ENCODE data around the gene TUBGCP3.
"Not testable (repeated sequence)": the region's sequence is repeated elsewhere in the genome, so short reads cannot be mapped to it uniquely, and the experiment has no call there.

Gene TUBGCP3

GRCh38 chr13:112554214-112554850, 33.6 kb downstream of the TUBGCP3 start:
- TF ChIP-seq POLR2A (IDR thresholded peaks at IDR 0.05; ENCODE audit: low read length) (no peak), GATA1 (IDR thresholded peaks at IDR 0.05; ENCODE audit: low read depth, low read length) (no peak)
- no peak for DNase-seq

DNA sequence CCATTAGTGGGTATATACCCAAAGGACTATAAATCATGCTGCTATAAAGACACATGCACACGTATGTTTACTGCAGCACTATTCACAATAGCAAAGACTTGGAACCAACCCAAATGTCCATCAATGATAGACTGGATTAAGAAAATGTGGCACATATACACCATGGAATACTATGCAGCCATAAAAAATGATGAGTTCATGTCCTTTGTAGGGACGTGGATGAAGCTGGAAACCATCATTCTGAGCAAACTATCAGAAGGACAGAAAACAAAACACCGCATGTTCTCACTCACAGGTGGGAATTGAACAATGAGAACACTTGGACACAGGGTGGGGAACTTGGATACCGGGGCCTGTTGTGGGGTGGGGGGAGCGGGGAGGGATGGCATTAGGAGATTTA, 39.0 kb downstream of the TUBGCP3 start:
- DNase-seq: not testable (repeated sequence)

GRCh38 chr13:112545856-112546255, 42.1 kb downstream of the TUBGCP3 start:
- TF ChIP-seq GATA1 (IDR thresholded peaks at IDR 0.05; ENCODE audit: low read depth, low read length) (no peak), POLR2A (IDR thresholded peaks at IDR 0.05; ENCODE audit: low read length) (no peak)
- DNase-seq: no peak

DNA sequence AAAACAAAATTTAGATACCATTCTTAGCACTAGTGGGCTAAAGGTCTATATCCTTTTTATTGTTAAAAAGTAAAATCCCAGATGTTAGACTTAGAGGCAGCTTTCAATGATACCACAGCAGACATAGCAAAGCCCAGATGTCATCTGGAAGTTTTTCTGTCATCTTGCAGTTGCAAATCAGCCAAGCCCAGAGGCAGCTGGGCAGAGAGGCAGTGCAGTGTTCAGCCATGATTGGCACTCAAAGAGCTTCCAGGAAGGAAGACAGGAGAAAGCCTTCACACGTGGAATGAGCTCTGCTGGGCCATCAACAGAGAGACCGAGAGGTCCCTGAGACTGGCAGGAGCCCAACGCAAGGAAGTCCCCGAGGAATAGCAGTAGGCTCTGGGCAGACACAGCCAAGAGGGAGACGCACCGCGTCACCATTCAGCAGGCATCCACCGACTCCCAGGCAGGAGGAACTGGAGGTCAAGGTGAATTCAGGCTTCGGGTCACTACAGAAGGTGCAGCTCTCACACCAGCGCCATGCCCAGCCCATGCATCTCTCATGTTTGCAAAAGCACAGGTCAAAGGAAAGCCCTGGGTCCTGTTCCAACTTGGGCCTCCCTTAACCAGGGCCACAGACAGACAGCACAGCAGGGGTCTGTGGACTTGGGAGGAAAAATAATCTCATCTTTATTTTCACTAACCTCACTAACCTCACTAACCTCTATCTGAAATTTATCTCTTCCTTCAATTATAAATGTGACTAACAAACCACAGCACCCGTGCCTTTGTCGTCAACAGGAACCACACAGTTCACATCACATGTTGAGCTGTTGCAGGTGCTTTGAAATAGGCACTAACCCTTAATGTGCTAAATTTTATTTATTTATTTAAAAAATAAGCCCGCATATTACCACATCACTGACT, 54.9 kb downstream of the TUBGCP3 start:
- TF ChIP-seq GATA1 (IDR thresholded peaks at IDR 0.05; ENCODE audit: low read depth, low read length): no peak
- TF ChIP-seq POLR2A (IDR thresholded peaks at IDR 0.05; ENCODE audit: low read length): no peak
- DNase-seq: no peak

- DNase-seq: no peak
- TF ChIP-seq POLR2A (IDR thresholded peaks at IDR 0.05; ENCODE audit: low read length) (no peak), GATA1 (IDR thresholded peaks at IDR 0.05; ENCODE audit: low read depth, low read length) (no peak)
These were observed 56.6 kb downstream of the TUBGCP3 start for GRCh38 chr13:112531263-112531794.

- TF ChIP-seq GATA1 (IDR thresholded peaks at IDR 0.05; ENCODE audit: low read depth, low read length): no peak
- TF ChIP-seq POLR2A (IDR thresholded peaks at IDR 0.05; ENCODE audit: low read length): no peak
- DNase-seq: no peak
These were observed 57.1 kb downstream of the TUBGCP3 start for GRCh38 chr13:112530861-112531260.

DNA sequence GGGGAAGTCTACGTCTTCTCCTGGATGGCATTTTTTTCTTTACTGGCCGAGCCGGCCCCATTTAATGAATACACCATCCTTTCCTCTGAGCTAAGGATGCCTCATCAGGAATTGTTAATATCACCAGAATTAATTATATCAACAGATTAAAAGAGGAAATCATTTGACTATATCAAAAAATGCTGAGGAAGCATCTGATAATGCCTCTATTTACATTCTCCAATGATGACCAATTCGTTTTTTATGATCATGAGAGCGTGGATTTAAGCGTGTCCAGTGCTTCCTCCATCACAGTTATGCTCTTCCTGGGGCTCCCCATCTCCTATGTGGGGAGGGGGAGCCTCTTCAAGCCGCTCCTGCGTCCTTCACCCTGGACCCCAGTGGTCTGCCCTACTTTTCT, 58.7 kb downstream of the TUBGCP3 start:
- TF ChIP-seq POLR2A (IDR thresholded peaks at IDR 0.05; ENCODE audit: low read length): no peak
- TF ChIP-seq GATA1 (IDR thresholded peaks at IDR 0.05; ENCODE audit: low read depth, low read length): no peak
- DNase-seq: no peak

DNA sequence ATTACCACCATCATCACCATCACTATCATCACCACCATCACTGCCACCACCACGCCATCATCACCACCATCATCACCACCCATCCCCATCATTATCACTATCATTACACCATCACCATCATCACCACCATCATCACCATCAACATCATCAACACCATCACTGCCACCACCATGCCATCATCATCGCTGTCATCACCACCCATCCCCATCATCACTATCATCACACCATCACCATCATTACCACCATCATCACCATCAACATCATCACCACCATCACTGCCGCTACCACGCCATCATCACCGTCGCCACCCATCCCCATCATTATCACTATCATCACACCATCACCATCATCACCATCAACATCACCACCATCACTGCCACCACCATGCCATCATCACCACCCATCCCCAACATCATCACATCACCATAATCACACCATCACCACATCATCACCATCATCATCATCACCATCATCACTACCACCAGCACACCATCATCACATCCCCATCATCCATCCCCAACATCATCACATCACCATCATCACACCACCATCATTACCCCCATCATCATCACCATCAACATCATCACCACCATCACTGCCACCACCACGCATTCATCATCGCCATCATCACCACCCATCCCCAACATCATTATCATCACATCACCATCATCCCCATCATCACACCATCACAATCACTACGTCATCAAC, 61.7 kb downstream of the TUBGCP3 start:
- DNase-seq: no peak

DNA sequence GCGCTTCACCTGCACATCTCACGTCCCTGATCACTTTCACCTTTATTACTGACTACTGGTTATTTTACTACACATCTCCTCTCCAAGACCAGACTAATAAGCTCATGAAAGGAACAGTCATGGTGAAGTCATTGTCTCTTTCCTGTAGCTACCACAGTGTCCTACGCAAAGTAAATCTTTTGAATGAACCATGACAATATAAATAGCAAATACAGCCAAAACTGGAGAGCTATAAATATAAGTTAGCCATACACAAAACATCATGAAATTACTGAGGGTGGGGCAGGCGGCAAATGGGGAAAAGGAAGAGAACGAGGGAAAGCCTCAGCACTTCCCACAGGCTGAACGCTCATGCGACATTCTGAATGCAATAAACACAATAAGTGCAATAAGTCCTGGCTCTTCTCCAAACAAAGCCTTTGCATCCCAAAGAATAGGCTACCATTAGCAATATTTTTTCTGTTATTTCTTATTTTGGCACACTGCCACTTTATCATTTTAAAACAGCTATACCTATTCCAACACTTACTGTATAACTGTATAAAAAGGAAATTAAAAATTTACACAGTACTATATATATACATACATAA, 62.5 kb downstream of the TUBGCP3 start:
- DNase-seq: no peak
- no peak for TF ChIP-seq POLR2A (IDR thresholded peaks at IDR 0.05; ENCODE audit: low read length)
- no peak for TF ChIP-seq GATA1 (IDR thresholded peaks at IDR 0.05; ENCODE audit: low read depth, low read length)

More for the DNA sequence above, 61.7 kb downstream of the TUBGCP3 start:
- TF ChIP-seq POLR2A (IDR thresholded peaks at IDR 0.05; ENCODE audit: low read length) (no peak), GATA1 (IDR thresholded peaks at IDR 0.05; ENCODE audit: low read depth, low read length) (no peak)

DNA sequence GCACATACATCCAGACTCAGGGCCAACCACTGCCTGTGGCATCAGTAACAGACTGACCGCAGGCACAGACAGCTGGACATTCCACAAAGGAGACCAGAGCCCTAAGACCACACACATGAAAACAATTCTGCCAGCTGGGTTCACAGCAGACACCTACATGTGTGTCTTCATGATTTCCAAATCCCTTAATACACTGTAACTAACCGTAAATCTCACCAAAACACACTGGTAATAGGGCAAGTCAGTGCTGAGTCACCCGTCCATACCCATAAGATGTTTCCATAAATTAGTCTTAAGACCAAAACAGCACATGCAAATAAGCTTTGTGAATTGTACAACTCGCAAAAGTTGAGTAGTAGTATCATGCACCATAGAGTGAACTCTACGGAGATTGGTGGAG, 65.4 kb downstream of the TUBGCP3 start:
- TF ChIP-seq POLR2A (IDR thresholded peaks at IDR 0.05; ENCODE audit: low read length): no peak
- TF ChIP-seq GATA1 (IDR thresholded peaks at IDR 0.05; ENCODE audit: low read depth, low read length): no peak
- DNase-seq: no peak

DNA sequence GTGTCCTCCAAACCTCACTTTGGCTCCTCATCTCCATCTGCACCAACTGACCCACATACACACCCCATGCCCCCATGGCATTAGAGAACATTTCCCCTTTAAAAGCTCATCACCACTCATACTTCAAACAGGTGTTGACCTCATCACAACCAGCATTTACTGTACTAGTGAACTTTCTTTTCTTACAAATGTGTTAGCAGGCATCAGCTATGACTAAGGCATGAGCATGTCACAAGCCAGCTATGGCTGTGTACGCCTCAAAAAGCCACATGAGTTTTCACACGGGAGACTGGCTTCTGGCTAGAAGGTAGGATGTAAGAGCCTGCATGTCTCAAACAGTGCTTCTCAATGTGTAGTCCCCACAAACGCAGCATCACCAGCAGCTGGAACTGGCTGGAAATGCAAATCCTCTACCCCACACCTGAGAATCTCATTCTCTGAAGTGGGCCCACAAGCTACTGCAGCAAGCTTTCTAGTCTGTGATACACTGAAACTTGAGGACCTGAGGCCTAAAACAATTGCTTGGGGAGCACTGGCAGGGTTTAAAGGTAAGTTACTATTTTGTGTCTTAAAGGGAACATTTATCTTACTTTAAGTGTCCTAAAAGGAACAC, 66.8 kb downstream of the TUBGCP3 start:
- DNase-seq: no peak
- TF ChIP-seq GATA1 (IDR thresholded peaks at IDR 0.05; ENCODE audit: low read depth, low read length) (no peak), POLR2A (IDR thresholded peaks at IDR 0.05; ENCODE audit: low read length) (no peak)

- DNase-seq: no peak
- TF ChIP-seq GATA1 (IDR thresholded peaks at IDR 0.05; ENCODE audit: low read depth, low read length): no peak
- TF ChIP-seq POLR2A (IDR thresholded peaks at IDR 0.05; ENCODE audit: low read length): no peak
These were observed 68.4 kb downstream of the TUBGCP3 start for GRCh38 chr13:112519517-112520060.

DNA sequence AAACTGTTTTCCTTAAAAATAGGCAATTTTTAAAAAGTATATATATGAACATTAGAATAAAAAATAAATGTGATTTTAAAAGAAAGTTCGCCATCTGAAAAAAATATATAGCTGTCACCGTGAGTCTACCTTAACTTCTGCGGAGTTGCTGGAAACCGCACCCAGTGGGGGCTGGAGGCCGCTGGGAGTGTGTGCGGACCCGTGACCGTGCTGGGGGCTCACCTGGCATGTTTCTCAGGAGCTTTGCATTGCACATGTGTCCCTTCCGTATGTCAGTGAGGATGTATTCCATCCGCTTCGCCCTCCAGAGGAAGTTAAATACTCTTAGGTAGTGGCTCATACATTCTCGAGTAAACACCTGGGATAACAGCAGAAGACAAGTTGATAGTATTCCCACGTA, 71.7 kb downstream of the TUBGCP3 start:
- DNase-seq: no peak
- no peak for TF ChIP-seq GATA1 (IDR thresholded peaks at IDR 0.05; ENCODE audit: low read depth, low read length)
- TF ChIP-seq POLR2A (IDR thresholded peaks at IDR 0.05; ENCODE audit: low read length): no peak

All from erythroblast (primary cell).